Measurements from ENCODE around the gene SYT7.

GRCh38 chr11:61607920-61608599 is 27.2 kb upstream of the SYT7 start:
- no peak for TF ChIP-seq CTCF (IDR thresholded peaks at IDR 0.05)
- no peak for TF ChIP-seq POLR2A (IDR thresholded peaks at IDR 0.05)

Measured in testis (tissue), 2 donors.